NOMO-1 (cell line): ENCODE data around the gene LRRC8C.

Source experiments
- DNase-seq, 2 experiments: peaks; one replicate each; lab custom pipeline; 2025; ENCODE audit not compliant: unreplicated experiment in 2 of 2; lab: John Stamatoyannopoulos, UW

The LRRC8C gene

GRCh38 chr1:89670163-89670562 lies 37.2 kb downstream of the LRRC8C start:
- peak; percentile 95 to 99 for DNase-seq

DNA sequence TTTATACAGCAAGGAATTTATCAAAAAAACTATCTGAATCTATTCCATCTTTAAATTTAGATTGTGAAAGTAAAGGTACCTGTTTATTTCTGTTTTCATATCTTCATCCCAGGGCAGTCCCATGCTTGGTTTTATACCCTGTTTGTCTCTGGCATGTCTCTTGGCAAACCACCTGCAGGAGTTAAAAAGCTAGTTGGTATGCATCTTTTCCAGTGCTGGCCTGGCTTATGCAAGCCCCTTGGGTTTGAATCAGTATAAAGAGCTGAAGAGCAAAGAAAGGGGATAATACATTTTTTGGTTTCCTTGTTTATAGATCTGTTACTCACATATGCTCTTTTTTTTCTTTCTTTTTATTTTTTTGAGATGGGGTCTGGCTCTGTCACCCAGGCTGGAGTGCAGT lies 37.8 kb downstream of the LRRC8C start:
- DNase-seq = no peak

DNA sequence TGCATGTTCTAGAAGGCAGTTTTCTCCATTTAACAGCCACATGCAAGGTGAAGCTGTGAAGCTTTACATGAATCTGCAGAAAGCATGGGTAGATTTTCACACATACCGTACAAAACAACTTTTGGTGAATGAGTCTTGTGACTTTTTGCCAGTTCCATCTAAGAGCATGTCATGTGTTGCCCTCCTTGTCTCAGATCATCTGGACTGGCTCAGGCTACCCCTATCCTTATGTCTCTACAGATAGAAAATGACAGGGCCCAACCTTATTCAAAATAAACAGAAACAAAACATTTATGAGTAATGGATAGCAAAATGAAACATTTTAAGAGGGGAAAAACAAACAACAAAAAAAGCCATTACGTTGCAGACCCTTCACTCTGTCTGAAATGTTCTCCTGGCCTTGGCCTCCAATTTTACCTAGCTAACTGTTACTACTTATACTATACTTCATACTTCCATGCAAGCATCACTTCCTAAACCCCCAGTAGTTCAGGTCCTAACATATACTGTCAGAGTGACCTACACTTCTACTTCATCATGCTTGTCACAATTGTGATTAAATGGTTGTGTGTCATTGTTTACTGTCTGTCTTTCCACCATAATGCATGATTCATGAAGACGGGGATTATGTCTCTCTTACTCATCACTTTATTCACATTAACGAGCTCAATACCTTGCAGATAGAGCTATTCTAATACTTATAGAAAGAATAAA lies 39.0 kb downstream of the LRRC8C start:
- DNase-seq = no peak

DNA sequence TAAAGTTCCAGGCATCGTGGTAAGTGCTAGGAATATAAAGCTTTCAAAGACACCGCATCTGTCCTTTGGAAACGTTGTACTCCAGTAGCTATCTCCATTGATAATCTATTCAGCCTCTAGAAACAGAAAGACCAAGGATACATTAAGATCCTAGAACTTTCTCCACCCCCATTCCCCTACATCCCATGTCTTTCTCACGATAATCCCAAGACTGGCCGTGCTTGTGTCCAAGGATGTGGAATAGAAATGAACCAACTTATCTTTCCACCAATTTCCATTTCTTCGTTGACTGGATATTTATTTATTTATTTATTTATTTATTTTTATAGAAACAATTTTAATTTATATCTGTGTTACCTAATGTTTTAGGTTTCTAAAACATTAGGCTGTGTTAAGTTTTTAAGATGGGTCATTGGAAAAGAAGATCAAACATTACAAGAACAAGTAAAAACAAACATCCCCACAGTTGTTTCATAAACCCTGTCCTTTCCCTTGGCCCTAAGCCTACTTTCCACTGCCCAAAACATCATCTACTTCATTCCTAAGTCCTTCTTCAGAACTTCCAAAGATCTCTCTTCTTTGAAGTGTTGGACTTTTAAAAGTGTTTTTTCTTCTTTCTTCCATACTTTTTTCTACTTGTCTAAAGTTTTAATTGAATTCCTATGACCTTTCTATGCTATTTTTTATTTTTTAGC lies 39.7 kb downstream of the LRRC8C start:
- DNase-seq = no peak

DNA sequence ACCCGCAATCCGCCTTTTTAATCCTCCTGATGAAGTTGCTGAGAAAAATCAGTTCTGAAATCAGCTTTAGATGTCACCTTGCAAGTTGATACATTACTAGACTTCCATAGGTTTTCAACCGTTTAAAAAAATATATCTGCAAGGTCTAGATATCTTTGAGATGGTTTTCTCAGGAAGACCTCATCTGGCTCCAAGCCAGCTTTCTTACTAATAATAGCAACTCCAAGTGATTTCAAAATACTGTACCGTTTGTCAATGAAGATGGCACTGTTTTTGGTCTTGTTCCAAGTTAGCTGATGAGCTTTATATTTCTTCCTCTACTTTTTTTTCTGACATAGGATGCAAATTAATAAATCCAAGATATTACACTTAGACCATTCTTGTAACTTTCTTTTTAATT lies 40.3 kb downstream of the LRRC8C start:
- DNase-seq = peak in 1 of 2 experiments; percentile 31

DNA sequence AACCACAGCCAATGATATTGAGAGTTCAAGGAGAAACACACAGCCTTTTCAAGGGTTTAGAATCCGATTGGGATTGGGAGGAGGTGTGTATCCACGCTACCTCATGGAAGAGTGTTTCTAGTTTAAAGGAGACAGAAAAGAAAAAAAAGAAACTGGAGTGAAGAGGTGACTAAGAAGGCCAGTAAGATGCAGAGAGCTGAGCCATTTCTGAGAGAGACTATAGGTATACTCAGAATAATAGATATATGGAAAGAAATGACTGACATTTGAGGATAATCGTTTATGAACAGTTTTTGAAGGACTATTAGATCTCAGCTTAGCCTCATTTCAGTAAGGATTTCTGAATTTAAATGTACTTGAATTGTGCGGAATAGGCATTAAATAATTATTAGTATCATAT lies 42.8 kb downstream of the LRRC8C start:
- no peak for DNase-seq

- peak; percentile 69 to 86 for DNase-seq
These were observed 48.3 kb downstream of the LRRC8C start for GRCh38 chr1:89681045-89681729.

DNA sequence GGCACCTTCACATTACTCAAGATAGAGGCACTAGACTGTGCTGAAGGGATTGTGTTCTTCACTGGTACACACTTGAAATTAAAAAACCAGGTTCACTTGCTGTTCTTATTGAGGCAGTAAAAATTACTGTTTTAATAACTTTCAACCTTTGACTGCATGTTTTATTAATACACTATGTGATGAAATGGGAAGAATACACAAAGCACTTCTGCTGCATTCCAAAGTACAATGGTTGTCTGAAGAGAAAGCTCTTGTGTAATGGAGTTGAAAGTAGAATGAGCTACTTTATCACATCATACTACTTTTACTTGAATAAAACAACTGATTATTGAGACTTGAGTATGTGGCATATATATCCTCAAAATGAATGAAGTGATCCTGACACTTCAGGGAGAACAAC lies 49.7 kb downstream of the LRRC8C start:
- no peak for DNase-seq

DNA sequence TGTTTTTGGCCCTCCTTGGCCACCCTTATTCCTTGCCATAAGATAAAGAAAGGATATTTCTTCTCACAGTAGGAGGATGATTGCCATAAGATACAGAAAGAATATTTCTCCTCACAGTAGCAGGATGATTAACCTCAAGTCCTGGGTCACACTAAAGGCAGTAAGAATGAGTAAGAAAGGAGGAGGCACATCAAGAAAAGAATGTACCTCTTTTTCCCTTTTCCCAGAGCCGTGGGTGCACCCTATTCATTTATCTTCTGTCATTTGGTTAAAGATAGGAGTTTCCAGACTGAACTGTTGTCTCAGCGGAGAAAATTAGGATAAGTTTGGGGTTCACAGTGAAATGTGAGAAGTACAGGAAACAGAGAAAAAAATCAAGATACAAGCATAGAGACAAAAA lies 52.5 kb downstream of the LRRC8C start:
- no peak for DNase-seq

DNA sequence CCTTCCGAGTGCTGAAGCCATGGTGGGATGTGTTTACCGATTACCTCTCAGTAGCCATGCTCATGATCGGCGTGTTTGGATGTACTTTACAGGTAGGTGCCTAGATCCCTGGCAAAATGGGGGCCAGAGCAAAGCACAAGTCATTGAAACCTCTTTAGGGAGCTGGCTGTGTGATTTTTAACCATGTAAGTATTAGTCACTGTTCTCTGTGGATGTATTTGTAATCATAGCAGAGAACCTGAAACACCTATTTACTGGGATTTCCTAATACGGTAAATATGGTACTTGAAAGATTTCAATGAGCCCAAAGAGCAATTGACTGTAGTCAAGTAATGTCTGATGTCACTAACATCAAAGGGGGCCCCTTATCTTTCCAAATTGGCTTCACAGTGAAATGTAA lies 53.6 kb downstream of the LRRC8C start:
- no peak for DNase-seq

DNA sequence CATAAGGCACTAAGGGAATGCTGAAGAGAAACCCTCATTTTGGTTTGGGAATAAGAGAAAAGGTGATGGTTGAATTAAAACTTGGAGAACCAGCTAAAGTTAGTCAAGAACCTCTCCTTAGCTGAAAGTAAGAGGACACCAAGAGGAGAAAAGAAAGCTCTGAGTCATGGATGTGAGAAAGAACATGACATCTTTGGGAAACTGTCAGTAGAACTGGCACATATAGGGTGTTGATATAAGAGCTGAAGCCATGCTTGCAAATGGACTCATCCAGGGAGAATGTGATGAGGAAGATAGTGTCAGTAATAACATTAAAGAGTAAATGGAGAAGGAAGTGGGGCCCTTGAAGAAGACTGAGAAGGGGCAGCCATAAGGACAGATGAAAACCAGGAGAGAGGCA lies 54.3 kb downstream of the LRRC8C start:
- DNase-seq = no peak

DNA sequence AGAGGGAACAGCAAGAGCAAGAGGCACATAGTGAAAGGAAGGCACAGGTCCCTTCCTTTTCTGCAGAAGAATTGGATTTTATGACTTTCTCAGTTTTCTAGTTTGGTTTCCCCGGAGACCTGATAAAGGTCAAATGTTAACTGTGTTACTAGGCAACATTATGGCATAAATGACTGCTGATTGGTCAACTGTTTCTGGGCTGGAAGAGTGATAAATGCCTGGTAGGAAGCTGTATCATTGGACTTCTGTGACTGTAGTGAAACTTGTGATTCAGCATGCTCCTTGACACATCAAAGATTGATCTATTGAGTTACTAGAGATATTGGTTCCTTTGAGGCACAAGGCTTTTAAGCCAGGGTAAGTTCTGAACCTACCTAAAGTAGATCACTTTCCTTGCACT lies 55.7 kb downstream of the LRRC8C start:
- no peak for DNase-seq

DNA sequence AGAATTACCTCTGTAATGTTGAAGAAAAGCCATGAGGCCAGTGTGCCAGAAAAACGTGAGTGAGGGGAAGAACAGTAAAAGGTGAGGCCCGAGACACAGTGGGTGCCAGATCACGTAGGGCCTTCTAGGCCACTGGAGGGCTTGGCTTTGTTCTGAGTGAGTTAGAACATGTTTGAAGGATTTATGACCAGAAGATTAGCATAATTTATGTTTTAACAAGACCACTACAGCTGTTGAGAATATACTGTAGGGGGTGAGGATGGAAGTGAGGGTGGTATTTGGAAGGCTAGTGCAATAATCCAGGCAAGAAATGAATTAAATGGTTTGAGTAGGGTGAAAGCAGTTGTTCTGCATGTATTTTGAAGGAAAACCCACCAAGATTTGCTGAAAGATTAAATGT lies 56.3 kb downstream of the LRRC8C start:
- DNase-seq = no peak

GRCh38 chr1:89690595-89690994 lies 57.7 kb downstream of the LRRC8C start:
- no peak for DNase-seq

DNA sequence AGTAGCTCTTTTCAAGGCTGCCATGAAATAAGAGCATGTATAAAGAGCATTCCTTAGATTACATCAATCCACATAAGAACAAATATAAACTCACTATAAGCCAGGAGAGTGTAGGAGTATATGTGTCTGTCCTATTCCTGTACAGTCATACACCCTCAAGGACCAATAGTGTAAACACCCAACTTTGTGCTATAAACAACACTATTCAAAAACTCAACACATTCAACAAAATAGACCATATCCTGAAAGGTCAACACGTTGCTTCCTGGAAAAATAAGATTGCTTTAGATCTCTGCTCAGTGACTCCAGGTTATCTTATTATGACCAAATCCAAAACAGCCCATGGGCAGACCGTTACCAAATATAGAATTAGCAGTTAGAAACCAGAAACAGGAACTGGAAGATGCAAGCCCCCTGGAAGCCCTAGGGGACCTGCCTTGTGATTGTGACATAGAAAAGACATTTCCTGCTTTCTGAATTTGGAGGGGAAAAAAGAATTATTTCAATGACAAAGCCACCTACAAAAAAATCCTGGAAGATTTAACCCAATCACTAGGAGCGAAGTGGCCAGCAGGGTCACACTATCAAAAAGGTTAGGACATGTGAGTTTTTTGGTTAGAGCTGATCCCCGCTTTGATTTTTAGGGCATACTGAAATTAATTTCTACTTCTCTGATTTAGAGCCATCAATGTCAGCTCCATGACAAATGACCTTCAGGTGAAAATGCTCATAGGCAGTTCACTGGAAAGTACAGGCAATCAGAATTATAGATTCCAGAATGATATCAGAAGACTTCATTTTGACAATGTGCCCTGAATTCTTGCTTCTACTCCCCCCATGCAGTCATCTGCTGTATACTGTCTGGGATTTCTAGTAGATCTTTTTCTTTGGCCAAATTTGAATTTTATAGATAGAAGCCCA lies 59.9 kb downstream of the LRRC8C start:
- peak; percentile 78 to 94 for DNase-seq

GRCh38 chr1:89695847-89696246 lies 62.9 kb downstream of the LRRC8C start:
- no peak for DNase-seq

DNA sequence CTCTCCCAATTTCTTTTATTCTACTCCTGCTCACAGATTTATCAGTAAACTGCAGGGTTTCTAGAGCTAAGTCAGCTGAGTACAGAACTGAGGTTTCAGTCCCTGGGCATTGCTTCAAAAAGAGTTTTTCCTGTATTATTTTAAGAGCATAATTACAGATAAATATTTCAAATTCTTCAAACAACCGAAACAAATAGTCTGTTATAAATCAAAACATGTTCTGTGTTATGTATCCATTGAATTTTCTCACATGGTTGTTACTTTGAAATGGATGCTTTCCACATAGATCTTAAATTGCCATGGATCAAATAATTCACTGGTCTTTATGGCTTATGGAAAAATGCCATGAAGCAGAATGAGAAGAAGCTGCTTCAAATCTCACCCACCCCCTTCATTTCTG lies 64.5 kb downstream of the LRRC8C start:
- no peak for DNase-seq

GRCh38 chr1:89698020-89698560 lies 65.2 kb downstream of the LRRC8C start:
- no peak for DNase-seq

DNA sequence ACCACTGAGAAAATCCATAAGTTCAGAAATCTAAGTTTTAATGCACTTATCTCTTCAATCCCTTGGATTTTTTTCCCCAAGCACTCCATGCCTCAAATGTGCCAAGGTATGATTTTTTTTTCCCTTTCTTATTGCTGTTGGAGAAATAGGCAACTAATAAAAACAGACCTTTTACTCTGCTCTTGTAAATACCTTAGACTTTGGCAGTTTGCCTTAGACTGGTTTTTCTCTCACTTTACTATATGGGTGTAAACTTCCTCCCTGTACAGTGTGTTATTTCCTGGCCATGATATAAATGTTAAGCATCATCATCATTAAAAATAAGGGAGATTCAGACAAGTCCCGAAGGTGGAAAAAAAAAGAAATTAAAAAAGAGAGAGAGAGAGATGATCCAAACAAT lies 65.7 kb downstream of the LRRC8C start:
- no peak for DNase-seq

GRCh38 chr1:89699451-89699986 lies 66.6 kb downstream of the LRRC8C start:
- DNase-seq = no peak
